RWPE2 (cell line): ENCODE results near the gene ADAMTS6.

Source experiments
- ATAC-seq: fragments of 200-7000 bp; cut with Tn5 transposase; 3 replicates; pipeline ENCODE4 v1.9.1; 2021; ENCODE audit warnings: low read depth
- DNase-seq: peaks from one replicate; pipeline ENCODE4 v3.0.0-alpha.2; 2020; ENCODE audit warnings: low spot score
- H3K27ac ChIP-seq: fragments of 450-650 bp; 2 replicates; pipeline ENCODE4 v1.5.1; 2017; ENCODE audit warnings: mild to moderate bottlenecking; ENCODE audit not compliant: poor library complexity, severe bottlenecking
- H3K27me3 ChIP-seq: fragments of 250-450 bp; sonication (Bioruptor Pico); 2 replicates; pipeline ENCODE4 v1.5.1; 2021; ENCODE audit warnings: mild to moderate bottlenecking, moderate library complexity; ENCODE audit not compliant: insufficient read depth, poor library complexity, severe bottlenecking
- H3K36me3 ChIP-seq: fragments of 250-450 bp; sonication (Bioruptor Pico); 2 replicates; pipeline ENCODE4 v1.5.1; 2020; ENCODE audit warnings: low read depth, mild to moderate bottlenecking, moderate library complexity
- H3K4me1 ChIP-seq: fragments of 250-450 bp; sonication (Bioruptor Pico); 2 replicates; pipeline ENCODE4 v1.5.1; 2021; ENCODE audit warnings: mild to moderate bottlenecking, moderate library complexity; ENCODE audit not compliant: insufficient read depth, poor library complexity, severe bottlenecking
- H3K4me3 ChIP-seq: fragments of 250-450 bp; sonication (Bioruptor Pico); 2 replicates; pipeline ENCODE4 v1.5.1; 2021; ENCODE audit warnings: mild to moderate bottlenecking, moderate library complexity; ENCODE audit not compliant: severe bottlenecking
- H3K9me3 ChIP-seq: fragments of 250-450 bp; sonication (Bioruptor Pico); 2 replicates; pipeline ENCODE4 v1.5.1; 2021; ENCODE audit warnings: mild to moderate bottlenecking, moderate library complexity; ENCODE audit not compliant: severe bottlenecking
- TF ChIP-seq, protein P1 (sequence below): fragments of 450-650 bp; IDR thresholded peaks from one replicate; pipeline ENCODE4 v1.5.1; 2017; ENCODE audit warnings: mild to moderate bottlenecking, moderate library complexity; ENCODE audit not compliant: poor library complexity, severe bottlenecking

Gene ADAMTS6

DNA sequence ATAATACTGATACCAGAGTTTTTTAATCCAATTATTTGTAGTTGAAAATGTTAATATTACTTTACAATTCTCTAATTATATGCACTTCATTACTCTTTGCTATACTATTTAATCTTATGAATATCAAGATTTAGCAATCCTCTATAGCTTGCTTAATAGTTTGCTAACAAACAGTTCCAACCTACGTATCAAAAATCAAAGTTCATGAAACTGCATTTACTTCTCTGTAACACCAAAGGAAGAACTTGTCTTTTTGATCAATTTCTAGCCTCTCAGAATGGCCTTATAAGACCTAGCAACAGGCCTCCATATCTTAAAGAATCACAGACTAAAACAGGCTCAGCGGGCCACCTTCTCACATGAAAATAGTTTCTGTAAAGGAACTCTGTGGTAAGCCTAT, 68.9 kb downstream of the ADAMTS6 start:
- Histone ChIP-seq H3K27me3 (no peaks in the 10 kb centered on the region), H3K4me1 (no peaks in the 10 kb centered on the region), H3K9me3 (no peaks in the 10 kb centered on the region), H3K36me3 (peaks cover 28% of the 10 kb centered on the region), H3K4me3 (no peak overlapping the region), H3K27ac (no peak overlapping the region)
- TF ChIP-seq, protein P1, sequence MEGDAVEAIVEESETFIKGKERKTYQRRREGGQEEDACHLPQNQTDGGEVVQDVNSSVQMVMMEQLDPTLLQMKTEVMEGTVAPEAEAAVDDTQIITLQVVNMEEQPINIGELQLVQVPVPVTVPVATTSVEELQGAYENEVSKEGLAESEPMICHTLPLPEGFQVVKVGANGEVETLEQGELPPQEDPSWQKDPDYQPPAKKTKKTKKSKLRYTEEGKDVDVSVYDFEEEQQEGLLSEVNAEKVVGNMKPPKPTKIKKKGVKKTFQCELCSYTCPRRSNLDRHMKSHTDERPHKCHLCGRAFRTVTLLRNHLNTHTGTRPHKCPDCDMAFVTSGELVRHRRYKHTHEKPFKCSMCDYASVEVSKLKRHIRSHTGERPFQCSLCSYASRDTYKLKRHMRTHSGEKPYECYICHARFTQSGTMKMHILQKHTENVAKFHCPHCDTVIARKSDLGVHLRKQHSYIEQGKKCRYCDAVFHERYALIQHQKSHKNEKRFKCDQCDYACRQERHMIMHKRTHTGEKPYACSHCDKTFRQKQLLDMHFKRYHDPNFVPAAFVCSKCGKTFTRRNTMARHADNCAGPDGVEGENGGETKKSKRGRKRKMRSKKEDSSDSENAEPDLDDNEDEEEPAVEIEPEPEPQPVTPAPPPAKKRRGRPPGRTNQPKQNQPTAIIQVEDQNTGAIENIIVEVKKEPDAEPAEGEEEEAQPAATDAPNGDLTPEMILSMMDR = no peak
- DNase-seq = no peak
- ATAC-seq = no peak

DNA sequence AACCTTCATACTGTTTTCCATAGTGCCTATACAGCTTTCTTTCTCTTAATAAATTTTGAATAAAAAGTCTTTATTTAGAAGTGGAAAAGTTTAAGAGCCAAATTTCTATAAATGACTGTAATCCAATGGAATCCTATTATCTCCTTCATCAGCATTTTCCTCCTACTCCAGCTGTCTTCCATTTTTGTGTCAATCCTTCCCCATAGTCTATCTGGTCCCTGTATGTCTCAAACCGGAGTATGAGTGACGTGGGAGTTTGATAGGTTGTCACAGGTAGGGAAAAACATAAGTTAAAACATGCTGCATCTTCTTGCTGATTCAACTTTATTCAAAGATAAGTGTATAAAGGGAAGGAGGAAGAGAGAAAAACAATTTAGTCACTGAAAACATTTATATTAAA, 70.4 kb downstream of the ADAMTS6 start:
- TF ChIP-seq, protein P1 = no peak
- no peaks in the 10 kb centered on the region for H3K27me3 ChIP-seq
- no peaks in the 10 kb centered on the region for H3K9me3 ChIP-seq
- no peak overlapping the region for H3K4me3 ChIP-seq
- no peak overlapping the region for H3K27ac ChIP-seq
- H3K36me3 ChIP-seq = peaks cover 18% of the 10 kb centered on the region
- no peak for DNase-seq
- ATAC-seq = no peak
- H3K4me1 ChIP-seq = no peaks in the 10 kb centered on the region

DNA sequence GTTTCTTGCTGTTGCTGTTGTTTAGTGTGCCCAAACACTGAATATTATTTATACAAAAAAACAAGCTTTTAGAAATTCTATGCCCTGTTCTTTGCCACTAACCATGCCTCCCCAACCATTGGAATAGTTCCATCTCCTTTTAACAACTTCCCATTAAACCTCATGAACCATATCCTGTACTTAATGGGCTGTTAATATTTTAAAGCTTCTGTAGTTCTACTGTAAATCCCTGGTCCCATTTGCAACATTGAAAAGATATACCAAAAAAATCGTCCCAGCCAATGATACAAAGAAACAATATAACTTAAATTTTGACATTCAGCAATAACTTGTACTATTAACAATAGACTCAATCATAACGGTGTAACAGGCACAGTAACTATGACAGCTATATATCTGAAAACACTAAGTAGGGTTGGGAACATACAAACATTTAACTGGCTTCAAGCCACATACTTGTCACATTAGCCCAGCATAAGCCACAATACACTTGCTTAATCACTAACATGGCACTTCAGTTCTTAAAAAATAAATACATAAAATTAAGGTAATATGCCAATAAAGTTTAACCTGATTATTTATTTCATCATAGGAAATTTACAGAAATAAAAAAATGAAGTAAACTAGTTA, 86.1 kb downstream of the ADAMTS6 start:
- H3K9me3 ChIP-seq = no peaks in the 10 kb centered on the region

DNA sequence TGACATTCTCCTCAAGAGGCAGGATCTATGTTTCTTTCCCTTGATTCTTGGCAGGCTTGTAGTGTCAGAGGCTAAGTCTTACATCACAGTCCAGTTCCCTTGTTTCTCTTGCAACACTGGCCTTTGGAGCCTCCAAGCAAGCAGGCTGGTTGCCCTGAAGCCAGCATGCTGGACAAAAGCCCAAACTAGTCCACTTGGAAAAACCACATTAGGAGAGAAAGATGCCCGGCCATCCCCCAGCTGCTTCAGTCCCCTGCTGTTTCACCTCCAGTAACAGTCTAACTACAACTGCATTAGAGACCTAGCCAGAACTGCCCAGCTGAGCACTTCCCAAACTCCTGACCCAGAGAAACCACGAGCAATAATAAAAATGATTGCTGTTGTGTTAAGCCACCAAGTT, 87.6 kb downstream of the ADAMTS6 start:
- Histone ChIP-seq H3K27ac (no peak overlapping the region), H3K36me3 (peaks cover 4% of the 10 kb centered on the region; the same call in 1 of the 2 replicates), H3K4me1 (no peaks in the 10 kb centered on the region), H3K9me3 (no peaks in the 10 kb centered on the region), H3K4me3 (no peak overlapping the region), H3K27me3 (no peaks in the 10 kb centered on the region)
- TF ChIP-seq, protein P1 = no peak
- DNase-seq (no peak), ATAC-seq (no peak)

More for the DNA sequence above, 86.1 kb downstream of the ADAMTS6 start:
- H3K4me1 ChIP-seq = no peaks in the 10 kb centered on the region
- H3K27ac ChIP-seq = no peak overlapping the region
- 0 out of 3 replicates have a peak, but pooled peaks have one; percentile 27 for ATAC-seq
- no peaks in the 10 kb centered on the region; the same call in 1 of the 2 replicates for H3K36me3 ChIP-seq
- no peaks in the 10 kb centered on the region for H3K27me3 ChIP-seq
- no peak overlapping the region for H3K4me3 ChIP-seq
- no peak for DNase-seq
- TF ChIP-seq, protein P1 = no peak

DNA sequence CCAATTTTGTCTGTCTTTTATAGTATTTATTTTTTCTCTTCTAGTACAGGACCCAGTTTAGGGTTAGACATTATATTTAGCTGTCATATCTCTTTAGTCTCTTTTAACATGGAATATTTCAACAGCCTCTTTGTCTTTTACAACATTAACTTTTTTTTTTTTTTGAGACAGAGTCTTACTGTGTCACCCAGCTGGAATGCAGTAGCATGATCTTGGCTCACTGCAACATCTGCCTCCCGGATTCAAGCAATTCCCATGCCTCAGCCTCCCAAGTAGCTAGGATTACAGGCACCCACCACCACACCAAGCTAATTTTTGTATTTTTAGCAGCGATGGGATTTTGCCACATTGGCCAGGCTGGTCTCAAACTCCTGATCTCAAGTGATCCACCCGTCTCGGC, 90.1 kb downstream of the ADAMTS6 start:
- TF ChIP-seq, protein P1 = no peak
- DNase-seq (no peak), ATAC-seq (no peak)
- H3K36me3 ChIP-seq = peaks cover 17% of the 10 kb centered on the region
- no peak overlapping the region for H3K27ac ChIP-seq
- H3K9me3 ChIP-seq = no peaks in the 10 kb centered on the region
- H3K27me3 ChIP-seq = no peaks in the 10 kb centered on the region
- no peaks in the 10 kb centered on the region for H3K4me1 ChIP-seq
- no peak overlapping the region for H3K4me3 ChIP-seq
